PC-9 (cell line): ENCODE results near the gene TOX4.

Source experiments
- EZH2 ChIP-seq: fragments of 200-600 bp; sonication (generic); IDR thresholded peaks from 2 replicates; pipeline ENCODE4 v1.8.0; 2017; ENCODE audit warnings: antibody characterized with exemption, low read depth
- TF ChIP-seq, protein P1 (sequence below): fragments of 200-600 bp; sonication (generic); conservative IDR thresholded peaks from 2 replicates; pipeline ENCODE4 v1.6.1; 2017; ENCODE audit warnings: mixed run types, antibody characterized with exemption, mild to moderate bottlenecking, moderate library complexity

DNA sequence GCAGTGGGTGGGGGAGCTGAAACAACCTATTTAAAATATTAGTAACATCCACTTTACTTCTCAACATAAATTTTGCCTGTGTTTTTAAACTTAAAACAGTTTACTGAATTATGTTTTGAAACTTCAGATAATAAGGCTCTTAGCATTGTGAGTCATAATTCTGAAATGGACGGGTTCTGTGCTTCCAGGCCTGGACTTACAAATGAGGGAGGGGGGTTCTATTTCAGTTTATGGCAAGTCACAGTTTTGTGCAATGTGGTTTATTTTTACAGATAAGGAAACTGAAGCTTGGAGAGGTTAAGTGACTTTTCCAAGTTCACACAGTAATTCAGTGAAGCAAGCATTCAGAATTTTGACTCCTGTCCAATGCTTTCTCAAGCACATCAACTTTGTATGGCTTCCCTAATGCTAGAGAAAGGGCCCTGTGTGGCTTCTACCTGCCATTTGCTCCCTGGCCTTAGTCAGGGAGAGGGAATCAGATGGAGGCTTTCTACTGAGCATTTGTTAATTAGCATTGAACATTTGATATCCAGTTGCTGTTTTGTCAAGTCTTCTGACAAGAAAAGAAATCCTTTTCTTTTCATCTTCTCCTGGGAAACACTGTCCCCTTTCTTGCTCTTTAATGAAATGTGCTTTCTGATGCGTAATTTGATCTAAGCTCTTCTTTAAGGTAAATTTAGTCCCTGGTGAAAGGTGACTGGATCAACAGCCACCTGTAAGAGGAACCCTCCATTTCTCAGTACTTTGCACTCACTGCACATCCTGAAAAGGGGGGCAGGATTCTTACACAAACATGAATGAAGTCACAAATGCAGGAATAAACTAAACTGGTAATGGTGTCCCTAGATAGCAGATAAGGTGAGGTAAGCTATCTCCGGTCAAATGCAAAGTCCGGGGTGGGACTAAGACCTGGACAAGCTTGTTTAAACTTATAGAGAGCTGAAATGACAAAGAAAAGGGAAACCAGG, 51.7 kb downstream of the TOX4 start:
- TF ChIP-seq, protein P1, sequence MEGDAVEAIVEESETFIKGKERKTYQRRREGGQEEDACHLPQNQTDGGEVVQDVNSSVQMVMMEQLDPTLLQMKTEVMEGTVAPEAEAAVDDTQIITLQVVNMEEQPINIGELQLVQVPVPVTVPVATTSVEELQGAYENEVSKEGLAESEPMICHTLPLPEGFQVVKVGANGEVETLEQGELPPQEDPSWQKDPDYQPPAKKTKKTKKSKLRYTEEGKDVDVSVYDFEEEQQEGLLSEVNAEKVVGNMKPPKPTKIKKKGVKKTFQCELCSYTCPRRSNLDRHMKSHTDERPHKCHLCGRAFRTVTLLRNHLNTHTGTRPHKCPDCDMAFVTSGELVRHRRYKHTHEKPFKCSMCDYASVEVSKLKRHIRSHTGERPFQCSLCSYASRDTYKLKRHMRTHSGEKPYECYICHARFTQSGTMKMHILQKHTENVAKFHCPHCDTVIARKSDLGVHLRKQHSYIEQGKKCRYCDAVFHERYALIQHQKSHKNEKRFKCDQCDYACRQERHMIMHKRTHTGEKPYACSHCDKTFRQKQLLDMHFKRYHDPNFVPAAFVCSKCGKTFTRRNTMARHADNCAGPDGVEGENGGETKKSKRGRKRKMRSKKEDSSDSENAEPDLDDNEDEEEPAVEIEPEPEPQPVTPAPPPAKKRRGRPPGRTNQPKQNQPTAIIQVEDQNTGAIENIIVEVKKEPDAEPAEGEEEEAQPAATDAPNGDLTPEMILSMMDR: no peak
- no peak for TF ChIP-seq EZH2
